IMR-90 (cell line): Measurements from ENCODE around the gene ASPHD2. TPM values are rescaled to one million over a fixed set of nuclear protein-coding genes. Genes with fewer than 3 reads are reported as not detected.

ENCODE experiments used
- ATAC-seq: fragments of 200-7000 bp; cut with Tn5 transposase; 2 replicates; pipeline ENCODE4 v1.9.1; 2020; ENCODE audit warnings: low read depth, mild to moderate bottlenecking, moderate library complexity
- BruUV-seq: library from RNA; stranded (reverse); fragments of 400-500 nt; replicated peaks from 2 replicates; lab custom pipeline; 2021; lab: Mats Ljungman, UMichigan
- CTCF ChIA-PET: fragments of 300-600 bp; formaldehyde crosslinking; extraction: SDS; loops from one replicate; lab custom pipeline; 2021; ENCODE audit warnings: antibody characterized with exemption; lab: Yijun Ruan, JAX
- POLR2A ChIA-PET: fragments of 300-600 bp; sonication (Branson Sonifier 250); formaldehyde crosslinking; loops from one replicate; lab custom pipeline; 2022; ENCODE audit warnings: antibody characterized with exemption; ENCODE audit not compliant: unreplicated experiment; lab: Charles Lee
- DNase-seq: peaks from one replicate; pipeline ENCODE4 v3.0.0; 2013
- H2AFZ ChIP-seq: replicated peaks from 2 replicates; pipeline ENCODE3; 2013; ENCODE audit warnings: low read length, mild to moderate bottlenecking; ENCODE audit not compliant: poor library complexity
- H2AK5ac ChIP-seq: 2 replicates; pipeline ENCODE4 v1.6.1; 2013; ENCODE audit warnings: low read depth, low read length, inconsistent platforms
- H2AK9ac ChIP-seq: replicated peaks from 2 replicates; pipeline ENCODE3; 2013; ENCODE audit warnings: mild to moderate bottlenecking, low read depth, low read length, moderate library complexity; ENCODE audit not compliant: poor library complexity
- H2BK120ac ChIP-seq: 2 replicates; pipeline ENCODE4 v1.6.1; 2013; ENCODE audit warnings: low read depth, low read length, inconsistent platforms
- H2BK15ac ChIP-seq: 3 replicates; pipeline ENCODE4 v1.6.1; 2013; ENCODE audit warnings: low read depth, low read length, inconsistent platforms
- H2BK20ac ChIP-seq: 2 replicates; pipeline ENCODE4 v1.6.1; 2013; ENCODE audit warnings: low read depth, mild to moderate bottlenecking, inconsistent platforms, low read length, moderate library complexity
- H2BK5ac ChIP-seq: 2 replicates; pipeline ENCODE4 v1.6.1; 2013; ENCODE audit warnings: mild to moderate bottlenecking, low read depth, low read length, inconsistent platforms; ENCODE audit not compliant: poor library complexity, severe bottlenecking
- H3K14ac ChIP-seq: replicated peaks from 2 replicates; pipeline ENCODE4 v1.6.1; 2013; ENCODE audit warnings: low read depth, low read length, inconsistent platforms
- H3K18ac ChIP-seq: 2 replicates; pipeline ENCODE4 v1.6.1; 2013; ENCODE audit warnings: low read depth, low read length, control low read depth
- H3K23ac ChIP-seq: 2 replicates; pipeline ENCODE4 v1.6.1; 2013; ENCODE audit warnings: low read depth, low read length, inconsistent platforms
- H3K27ac ChIP-seq: 2 replicates; pipeline ENCODE4 v1.5.1; 2013; ENCODE audit warnings: mild to moderate bottlenecking, control low read depth, low read length; ENCODE audit not compliant: insufficient read depth
- H3K27me3 ChIP-seq: 2 replicates; pipeline ENCODE4 v1.6.1; 2013; ENCODE audit warnings: low read length; ENCODE audit not compliant: control insufficient read depth, insufficient read depth
- H3K36me3 ChIP-seq: 2 replicates; pipeline ENCODE4 v1.6.1; 2013; ENCODE audit warnings: low read length, mixed read lengths; ENCODE audit not compliant: control insufficient read depth, insufficient read depth
- H3K4ac ChIP-seq: 2 replicates; pipeline ENCODE4 v1.6.1; 2013; ENCODE audit warnings: low read depth, low read length, inconsistent platforms
- H3K4me1 ChIP-seq: 2 replicates; pipeline ENCODE4 v1.6.1; 2013; ENCODE audit warnings: low read length, mixed read lengths; ENCODE audit not compliant: control insufficient read depth, insufficient read depth
- H3K4me2 ChIP-seq: 2 replicates; pipeline ENCODE4 v1.6.1; 2013; ENCODE audit warnings: low read depth, mild to moderate bottlenecking, control low read depth, low read length, moderate library complexity
- H3K4me3 ChIP-seq: 2 replicates; pipeline ENCODE4 v1.5.1; 2013; ENCODE audit warnings: low read depth, mild to moderate bottlenecking, control low read depth, low read length, moderate library complexity; ENCODE audit not compliant: insufficient read depth
- H3K56ac ChIP-seq: 2 replicates; pipeline ENCODE4 v1.6.1; 2013; ENCODE audit warnings: low read length, inconsistent platforms; ENCODE audit not compliant: insufficient read depth; ENCODE audit errors: extremely low read depth
- H3K79me1 ChIP-seq, 2 experiments: 2 replicates each; pipeline ENCODE4 v1.6.1; 2013; ENCODE audit warnings: low read length in 2 of 2, inconsistent platforms in 1 of 2, low read depth in 1 of 2
- H3K9ac ChIP-seq: 2 replicates; pipeline ENCODE4 v1.6.1; 2013; ENCODE audit warnings: low read depth, low read length, control low read depth
- H3K9me1 ChIP-seq: 2 replicates; pipeline ENCODE4 v1.6.1; 2013; ENCODE audit warnings: low read length, inconsistent platforms; ENCODE audit not compliant: insufficient read depth
- H3K9me3 ChIP-seq: 2 replicates; pipeline ENCODE4 v1.6.1; 2013; ENCODE audit warnings: low read length; ENCODE audit not compliant: control insufficient read depth, insufficient read depth
- H4K20me1 ChIP-seq: 2 replicates; pipeline ENCODE4 v1.6.1; 2013; ENCODE audit warnings: low read length, inconsistent platforms; ENCODE audit not compliant: insufficient read depth
- H4K5ac ChIP-seq: 2 replicates; pipeline ENCODE4 v1.6.1; 2013; ENCODE audit warnings: mild to moderate bottlenecking, low read depth, low read length, control low read depth
- H4K8ac ChIP-seq, 2 experiments: 2 replicates each; pipeline ENCODE4 v1.6.1; 2013; ENCODE audit warnings: low read depth in 2 of 2, low read length in 2 of 2, control low read depth in 1 of 2, inconsistent platforms in 1 of 2
- H4K91ac ChIP-seq: 2 replicates; pipeline ENCODE4 v1.6.1; 2013; ENCODE audit warnings: low read depth, low read length, inconsistent platforms; ENCODE audit not compliant: insufficient read depth
- BHLHE40 ChIP-seq: fragments of 150-350 bp; IDR thresholded peaks from 2 replicates; pipeline ENCODE4 v1.6.1; 2016; ENCODE audit warnings: mild to moderate bottlenecking, low read depth, low read length
- WGBS, 2 experiments: methylation state at CpG; one replicate each; pipeline versions ENCODE4 v1.1.5 to v1.1.7; 2013; ENCODE audit warnings: missing lambda C conversion rate in 2 of 2; ENCODE audit not compliant: insufficient read length in 1 of 2; ENCODE audit errors: extremely low coverage in 2 of 2; 5-methylcytosine and 5-hydroxymethylcytosine counted together
- dilution Hi-C: fragments of 300-500 bp; cut with HindIII; formaldehyde crosslinking; loops from one replicate; pipeline ENCODE4 v1.14.3; 2018; ENCODE audit warnings: low sequenced_read_pairs; ENCODE audit not compliant: unreplicated experiment
- in situ Hi-C: fragments of 300-500 bp; cut with MboI; formaldehyde crosslinking; loops from 3 replicates; pipeline ENCODE4 v1.14.3; 2019; ENCODE audit warnings: low sequenced_read_pairs, inconsistent platforms, mixed read lengths
- intact Hi-C: fragments of 100-400 bp; cut with micrococcal nuclease; formaldehyde crosslinking; loops from 2 replicates; pipeline ENCODE4 v1.10.0; 2022
- polyA plus RNA-seq, 3 experiments: library from polyadenylated mRNA; depleted of rRNA; stranded (reverse); fragments of >200 nt; gene quantifications; 2 replicates each; pipeline ENCODE4 v1.2.3, GENCODE V29; 2012; ENCODE audit warnings: low replicate concordance in 1 of 3
- total RNA-seq: library from RNA; depleted of rRNA; stranded (reverse); fragments of >200 nt; gene quantifications from 2 replicates; pipeline ENCODE4 v1.2.3, GENCODE V29; 2012
- TF ChIP-seq, protein P1 (sequence below): fragments of 150-350 bp; IDR thresholded peaks from 2 replicates; pipeline ENCODE4 v1.6.1; 2017; ENCODE audit warnings: mild to moderate bottlenecking, antibody characterized with exemption, low read length, low read depth

Gene ASPHD2
- total and polyA plus RNA-seq, 2 of the 4 experiments (the other 2 are of a cell fraction) = 1.3 to 1.4 TPM

DNA sequence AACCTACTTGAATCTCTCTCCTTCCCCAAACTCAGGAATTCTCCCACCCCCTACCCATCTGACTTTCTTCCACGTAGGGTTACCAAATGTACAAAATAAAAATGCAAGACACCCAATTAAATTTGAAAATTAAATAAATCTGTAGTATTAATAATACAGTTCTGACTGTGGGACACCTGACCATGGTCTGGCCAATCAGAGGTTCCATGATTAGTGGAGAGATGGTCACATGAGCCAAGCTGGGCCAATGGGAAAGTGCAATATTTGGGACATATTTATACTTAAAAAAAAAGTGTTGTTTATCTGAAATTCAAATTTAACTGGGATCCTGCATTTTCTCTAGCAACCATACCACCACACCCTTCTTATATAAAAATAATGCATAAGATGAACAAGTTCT lies 29.8 kb upstream of the ASPHD2 start:
- Histone ChIP-seq H3K18ac (no peak overlapping the region), H2BK15ac (no peak overlapping the region), H4K91ac (no peak overlapping the region), H2AK5ac (no peak overlapping the region), H3K23ac (no peak overlapping the region), H4K8ac (no peak overlapping the region), H3K27me3 (peaks cover 14% of the 10 kb centered on the region), H3K4ac (no peak overlapping the region), H3K4me3 (no peak overlapping the region), H2BK120ac (no peak overlapping the region), H4K20me1 (no peaks in the 10 kb centered on the region), H3K56ac (no peak overlapping the region), H4K5ac (no peak overlapping the region), H3K4me1 (no peaks in the 10 kb centered on the region), H2BK5ac (no peak overlapping the region), H3K9me1 (no peaks in the 10 kb centered on the region), H3K27ac (no peak overlapping the region), H2AK9ac (no peak overlapping the region), H3K9me3 (no peaks in the 10 kb centered on the region), H3K36me3 (no peaks in the 10 kb centered on the region), H3K14ac (no peak overlapping the region), H3K79me1 (no peaks in the 10 kb centered on the region), H2AFZ (no peak overlapping the region), H3K4me2 (no peak overlapping the region), H2BK20ac (no peak overlapping the region), H3K9ac (no peak overlapping the region)
- no TSS peak for BruUV-seq
- intact Hi-C loops = loop anchor here (5.0 kb wide), 1 partner anchor 268 kb away; no protein-coding TSS in a partner anchor
- DNase-seq (no peak), ATAC-seq (no peak)
- WGBS, 2 experiments = no CpG with 5 or more reads among the region's 1 CpG
- POLR2A ChIA-PET = no interaction called here
- dilution Hi-C loops = no loop called here
- in situ Hi-C loops = no loop called here
- TF ChIP-seq, protein P1, sequence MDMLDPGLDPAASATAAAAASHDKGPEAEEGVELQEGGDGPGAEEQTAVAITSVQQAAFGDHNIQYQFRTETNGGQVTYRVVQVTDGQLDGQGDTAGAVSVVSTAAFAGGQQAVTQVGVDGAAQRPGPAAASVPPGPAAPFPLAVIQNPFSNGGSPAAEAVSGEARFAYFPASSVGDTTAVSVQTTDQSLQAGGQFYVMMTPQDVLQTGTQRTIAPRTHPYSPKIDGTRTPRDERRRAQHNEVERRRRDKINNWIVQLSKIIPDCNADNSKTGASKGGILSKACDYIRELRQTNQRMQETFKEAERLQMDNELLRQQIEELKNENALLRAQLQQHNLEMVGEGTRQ = peak; percentile 92
- TF ChIP-seq BHLHE40 = no peak
- CTCF ChIA-PET = interaction anchor here (1.0 kb wide), 1 partner anchor 60 kb away, joined by 3 read pairs; no protein-coding TSS in a partner anchor
